OCI-LY7 (cell line): ENCODE data around the gene LRP1B.

Source experiments
- CTCF ChIP-seq: fragments of 200-600 bp; sonication (generic); conservative IDR thresholded peaks from 2 replicates; pipeline ENCODE4 v1.5.1; 2014; ENCODE audit warnings: mild to moderate bottlenecking, antibody characterized with exemption, low read length, moderate library complexity, mixed read lengths
- EZH2phosphoT487 ChIP-seq: fragments of 200-600 bp; sonication (generic); IDR thresholded peaks from 2 replicates; pipeline ENCODE4 v1.6.1; 2018; ENCODE audit warnings: low read depth, borderline replicate concordance, mild to moderate bottlenecking, mixed run types, antibody characterized with exemption, low read length, moderate library complexity, mixed read lengths

- TF ChIP-seq EZH2phosphoT487 (no peak), CTCF (no peak)
Observed at GRCh38 chr2:140276661-140277060, 1854.2 kb downstream of the LRP1B start.
